HepG2 (cell line): ENCODE measurements around the gene SLC2A11. TPM values are rescaled to one million over a fixed set of nuclear protein-coding genes. Genes with fewer than 3 reads are reported as not detected.

Experiments
- AHR ChIP-seq: IDR thresholded peaks from 2 replicates; pipeline ENCODE4 v1.6.1; 2018; ENCODE audit warnings: missing genetic modification reagents, missing compliant biosample characterization
- BHLHE40 ChIP-seq: IDR thresholded peaks from 2 replicates; pipeline ENCODE4 v1.6.1; 2011; ENCODE audit warnings: low read length, improper control_type of control experiment
- CENPX ChIP-seq: sonication (generic); formaldehyde crosslinking; IDR thresholded peaks from 2 replicates; pipeline ENCODE4 v1.9.0; 2021; ENCODE audit warnings: mild to moderate bottlenecking, missing genetic modification reagents, moderate library complexity
- FOXA3 ChIP-seq: IDR thresholded peaks from 2 replicates; pipeline ENCODE4 v1.6.1; 2016; ENCODE audit warnings: missing genetic modification reagents, missing compliant biosample characterization
- FOXC1 ChIP-seq: sonication (generic); formaldehyde crosslinking; IDR thresholded peaks from 2 replicates; pipeline ENCODE4 v1.8.0; 2022; ENCODE audit warnings: mild to moderate bottlenecking, missing genetic modification reagents, borderline replicate concordance
- FOXM1 ChIP-seq: sonication (generic); formaldehyde crosslinking; IDR thresholded peaks from 2 replicates; pipeline ENCODE4 v1.5.0; 2020; ENCODE audit warnings: missing genetic modification reagents
- GATAD1 ChIP-seq: IDR thresholded peaks from 2 replicates; pipeline ENCODE4 v1.6.1; 2016; ENCODE audit warnings: missing genetic modification reagents, missing compliant biosample characterization
- HOXA3 ChIP-seq: sonication (generic); formaldehyde crosslinking; IDR thresholded peaks from 2 replicates; pipeline ENCODE4 v1.5.0; 2020; ENCODE audit warnings: missing genetic modification reagents
- ISL2 ChIP-seq: sonication (generic); formaldehyde crosslinking; IDR thresholded peaks from 2 replicates; pipeline ENCODE4 v1.5.0; 2020; ENCODE audit warnings: missing genetic modification reagents
- KAT2B ChIP-seq: fragments of 150-350 bp; IDR thresholded peaks from 2 replicates; pipeline ENCODE4 v1.6.1; 2014; ENCODE audit warnings: low read depth, low read length, borderline replicate concordance
- KDM5A ChIP-seq: fragments of 200-600 bp; sonication (generic); IDR thresholded peaks from 2 replicates; pipeline ENCODE4 v1.7.0; 2018; ENCODE audit warnings: antibody characterized with exemption, mild to moderate bottlenecking, low read length, borderline replicate concordance
- MED1 ChIP-seq: sonication (generic); formaldehyde crosslinking; IDR thresholded peaks from 2 replicates; pipeline ENCODE4 v1.4.0; 2020; ENCODE audit warnings: missing genetic modification reagents
- MXD3 ChIP-seq: IDR thresholded peaks from 2 replicates; pipeline ENCODE4 v1.6.1; 2016; ENCODE audit warnings: mild to moderate bottlenecking, missing biosample characterization, missing genetic modification reagents
- NAIF1 ChIP-seq: sonication (generic); formaldehyde crosslinking; IDR thresholded peaks from 2 replicates; pipeline ENCODE4 v1.5.0; 2020; ENCODE audit warnings: mild to moderate bottlenecking, missing genetic modification reagents, borderline replicate concordance
- NFKB2 ChIP-seq: sonication (generic); formaldehyde crosslinking; IDR thresholded peaks from 2 replicates; pipeline ENCODE4 v1.4.0; 2020; ENCODE audit warnings: missing genetic modification reagents, borderline replicate concordance
- POGK ChIP-seq: sonication (generic); formaldehyde crosslinking; conservative IDR thresholded peaks from 2 replicates; pipeline ENCODE4 v1.8.0; 2022; ENCODE audit warnings: mild to moderate bottlenecking, moderate library complexity, missing genetic modification reagents
- RFX5 ChIP-seq: IDR thresholded peaks from 2 replicates; pipeline ENCODE4 v1.6.1; 2011; ENCODE audit warnings: low read depth, low read length, improper control_type of control experiment
- SNAPC2 ChIP-seq: sonication (generic); formaldehyde crosslinking; IDR thresholded peaks from 2 replicates; pipeline ENCODE4 v1.8.1; 2022; ENCODE audit warnings: mild to moderate bottlenecking, missing genetic modification reagents
- ZBTB21 ChIP-seq: sonication (generic); formaldehyde crosslinking; IDR thresholded peaks from 2 replicates; pipeline ENCODE4 v1.4.0; 2020; ENCODE audit warnings: missing genetic modification reagents
- ZBTB38 ChIP-seq: sonication (generic); formaldehyde crosslinking; IDR thresholded peaks from 2 replicates; pipeline ENCODE4 v1.5.1; 2020; ENCODE audit warnings: mild to moderate bottlenecking, missing genetic modification reagents
- ZBTB39 ChIP-seq: sonication (generic); formaldehyde crosslinking; IDR thresholded peaks from 2 replicates; pipeline ENCODE4 v1.5.0; 2020; ENCODE audit warnings: missing genetic modification reagents
- ZNF674 ChIP-seq: sonication (generic); formaldehyde crosslinking; IDR thresholded peaks from 2 replicates; pipeline ENCODE4 v1.5.0; 2020; ENCODE audit warnings: low read depth, mild to moderate bottlenecking, missing genetic modification reagents
- ZNF687 ChIP-seq: sonication (generic); formaldehyde crosslinking; IDR thresholded peaks from 2 replicates; pipeline ENCODE4 v1.5.1; 2020; ENCODE audit warnings: mild to moderate bottlenecking, missing genetic modification reagents, moderate library complexity
- polyA plus RNA-seq, 8 experiments: library from polyadenylated mRNA; depleted of rRNA in 3 of 8; stranded (reverse) in 7 of 8; unstranded in 1 of 8; fragments of >200 nt; fragmentation: Illumina TruSeq in 4 of 8; extraction: Trizol in 4 of 8; gene quantifications; 2 replicates each; pipeline versions ENCODE4 v1.2.1 to v1.2.3, GENCODE V29; 2011 to 2016; ENCODE audit warnings: low read depth in 4 of 8, missing spikeins in 1 of 8, mixed read lengths in 1 of 8; ENCODE audit not compliant: insufficient read depth in 1 of 8
- total RNA-seq, 5 experiments: library from RNA; depleted of rRNA; stranded (reverse); fragments of >200 nt; fragmentation: Illumina TruSeq; extraction: Trizol; gene quantifications; 2 replicates each; pipeline ENCODE4 v1.2.3, GENCODE V29; 2016; ENCODE audit warnings: low read depth in 1 of 5

SLC2A11 gene
- total and polyA plus RNA-seq, 2 of the 13 experiments (the other 11 are each of a cell fraction or from before 2014, with no cell fraction given) = 15.2 to 15.4 TPM

- TF ChIP-seq MXD3 (CRISPR knock-in tag) = no peak
- TF ChIP-seq SNAPC2 (CRISPR knock-in tag) = no peak; the same call in 1 of the 2 replicates
- no peak for TF ChIP-seq ISL2 (CRISPR knock-in tag)
- TF ChIP-seq FOXM1 (CRISPR knock-in tag) = no peak
- TF ChIP-seq BHLHE40 = no peak
- TF ChIP-seq AHR = no peak
- TF ChIP-seq KAT2B = no peak
- TF ChIP-seq ZNF687 = peak; percentile 80
- TF ChIP-seq MED1 (CRISPR knock-in tag) = no peak
- TF ChIP-seq FOXA3 = no peak
- TF ChIP-seq ZNF674 (CRISPR knock-in tag) = no peak
- TF ChIP-seq KDM5A = no peak; the same call in 1 of the 2 replicates
- no peak for TF ChIP-seq CENPX (CRISPR knock-in tag)
- TF ChIP-seq HOXA3 (CRISPR knock-in tag) = no peak; the same call in 1 of the 2 replicates
- TF ChIP-seq NFKB2 (CRISPR knock-in tag) = no peak
- no peak for TF ChIP-seq POGK (CRISPR knock-in tag)
- TF ChIP-seq FOXC1 = no peak; the same call in 1 of the 2 replicates
- TF ChIP-seq ZBTB38 (CRISPR knock-in tag) = no peak
- TF ChIP-seq ZBTB39 = no peak
- TF ChIP-seq ZBTB21 (CRISPR knock-in tag) = no peak
- no peak for TF ChIP-seq GATAD1 (CRISPR knock-in tag)
- TF ChIP-seq NAIF1 (CRISPR knock-in tag) = no peak
- TF ChIP-seq RFX5 = no peak
These were observed 712 bp upstream of the SLC2A11 start (continued) for GRCh38 chr22:23856721-23857605.
